Karpas-422 (cell line): Measurements from ENCODE around the gene EIF3L. TPM values are rescaled to one million over a fixed set of nuclear protein-coding genes. Genes with fewer than 3 reads are reported as not detected.

Experiments used
- DNase-seq: peaks from one replicate; pipeline ENCODE4 v3.0.0-alpha.2; 2015
- H2AFZ ChIP-seq: fragments of 200-600 bp; sonication (generic); 2 replicates; pipeline ENCODE4 v1.6.1; 2014; ENCODE audit warnings: antibody characterized with exemption, low read length, mixed read lengths
- H3K27ac ChIP-seq: fragments of 200-600 bp; sonication (generic); 2 replicates; pipeline ENCODE4 v1.5.1; 2014; ENCODE audit warnings: mild to moderate bottlenecking, low read length, moderate library complexity
- H3K27me3 ChIP-seq: fragments of 200-600 bp; sonication (generic); 2 replicates; pipeline ENCODE4 v1.6.1; 2014; ENCODE audit warnings: low read length, mixed read lengths
- H3K36me3 ChIP-seq: fragments of 200-600 bp; sonication (generic); 2 replicates; pipeline ENCODE4 v1.6.1; 2014; ENCODE audit warnings: low read length, mixed read lengths; ENCODE audit not compliant: insufficient read depth
- H3K4me1 ChIP-seq: fragments of 200-600 bp; sonication (generic); 2 replicates; pipeline ENCODE4 v1.6.1; 2014; ENCODE audit warnings: mild to moderate bottlenecking, low read length, mixed read lengths
- H3K4me2 ChIP-seq: fragments of 200-600 bp; sonication (generic); 2 replicates; pipeline ENCODE4 v1.6.1; 2014; ENCODE audit warnings: low read length, low read depth, mild to moderate bottlenecking; ENCODE audit not compliant: poor library complexity, severe bottlenecking
- H3K4me3 ChIP-seq: fragments of 200-600 bp; sonication (generic); 2 replicates; pipeline ENCODE4 v1.5.1; 2014; ENCODE audit warnings: mild to moderate bottlenecking, antibody characterized with exemption, low read length, mixed read lengths
- H3K79me2 ChIP-seq: fragments of 200-600 bp; sonication (generic); 2 replicates; pipeline ENCODE4 v1.6.1; 2014; ENCODE audit warnings: mild to moderate bottlenecking, low read length, mixed read lengths
- H3K9ac ChIP-seq: fragments of 200-600 bp; sonication (generic); 2 replicates; pipeline ENCODE4 v1.6.0; 2014; ENCODE audit warnings: low read length
- H3K9me2 ChIP-seq: fragments of 200-600 bp; sonication (generic), shearing (Covaris generic); replicated peaks from 2 replicates; pipeline ENCODE4 v1.6.0; 2014; ENCODE audit warnings: mild to moderate bottlenecking, low read length, moderate library complexity; ENCODE audit not compliant: insufficient read depth
- H3K9me3 ChIP-seq: fragments of 300-700, 200-600 bp; sonication (generic); 2 replicates; pipeline ENCODE4 v1.6.1; 2014; ENCODE audit warnings: low read length, mixed read lengths
- H4K20me1 ChIP-seq: fragments of 200-600 bp; sonication (generic); 2 replicates; pipeline ENCODE4 v1.6.1; 2014; ENCODE audit warnings: mild to moderate bottlenecking, antibody characterized with exemption, low read length, low read depth; ENCODE audit not compliant: insufficient read depth
- total RNA-seq: library from RNA; depleted of rRNA; stranded (reverse); fragments of >200 nt; shearing (Covaris generic); gene quantifications from 2 replicates; pipeline ENCODE4 v1.2.3, GENCODE V29; 2014; ENCODE audit warnings: low replicate concordance

Gene EIF3L
- total RNA-seq, 1 experiment from 2014 or later: 488 TPM

DNA sequence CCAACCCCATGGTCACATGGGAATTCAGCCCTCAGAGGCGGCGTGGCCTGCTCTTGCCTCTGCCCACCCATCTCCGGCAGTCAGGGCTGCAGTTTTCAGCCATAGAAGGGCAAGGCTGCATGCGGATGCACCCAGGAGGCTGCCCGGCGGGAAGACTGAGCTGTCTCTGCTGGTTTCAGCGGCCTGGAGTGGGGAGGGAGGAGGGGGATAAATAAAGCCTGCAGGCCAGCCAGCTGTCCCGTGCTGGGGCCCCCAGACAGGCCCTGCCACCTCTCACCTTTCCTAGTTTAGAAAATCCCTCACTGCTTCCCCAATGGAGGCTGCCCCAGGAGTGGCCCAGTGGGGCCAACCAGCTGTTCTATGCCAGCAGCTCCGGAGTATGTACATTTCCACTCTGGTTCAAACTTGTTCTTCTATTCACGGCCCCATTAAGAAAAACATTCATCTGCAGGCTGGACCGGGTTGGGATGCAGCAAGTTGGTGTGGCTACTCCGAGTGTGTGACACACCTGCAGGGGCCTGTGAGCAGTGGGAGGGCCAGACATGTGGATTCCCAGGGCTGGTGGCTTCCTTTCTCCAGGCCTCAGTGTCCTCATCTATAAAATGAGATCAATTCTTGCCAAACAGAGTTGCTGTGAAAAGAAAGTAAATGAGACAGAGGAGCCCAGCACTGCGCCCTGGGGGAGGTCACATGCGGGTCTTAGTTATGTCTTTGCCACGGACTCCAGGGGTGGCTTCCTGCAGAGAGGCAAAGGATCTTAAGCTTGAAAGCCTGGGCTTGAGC, 61.9 kb downstream of the EIF3L start:
- Histone ChIP-seq H3K9me3 (no peaks in the 10 kb centered on the region), H3K4me1 (peaks cover 12% of the 10 kb centered on the region), H2AFZ (no peak overlapping the region), H3K27ac (no peak overlapping the region), H3K4me3 (no peak overlapping the region), H4K20me1 (no peaks in the 10 kb centered on the region; the same call in 1 of the 2 replicates), H3K9ac (no peak overlapping the region), H3K9me2 (no peaks in the 10 kb centered on the region), H3K27me3 (no peaks in the 10 kb centered on the region), H3K36me3 (no peaks in the 10 kb centered on the region), H3K79me2 (peaks cover 24% of the 10 kb centered on the region), H3K4me2 (no peak overlapping the region)
- DNase-seq: no peak

DNA sequence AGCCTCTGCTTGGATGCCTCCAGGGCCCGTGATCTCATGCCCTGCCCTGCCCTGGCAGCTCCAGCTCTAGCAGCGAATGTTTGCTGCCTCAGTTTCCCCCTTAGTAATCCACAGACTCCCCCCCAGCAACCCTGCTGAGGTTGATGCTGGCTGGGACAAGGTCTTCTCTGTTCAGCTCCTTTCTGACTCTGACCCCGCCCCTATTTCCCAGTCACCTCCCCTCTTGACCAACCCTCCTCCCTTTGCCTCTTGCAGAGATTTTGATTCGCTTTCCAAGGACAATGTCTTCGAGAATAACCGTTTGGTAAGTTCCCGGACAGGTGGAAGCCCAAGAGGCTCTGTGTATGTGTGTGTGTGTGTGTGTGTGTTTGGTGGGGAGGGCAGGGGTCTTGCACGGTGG, 62.5 kb downstream of the EIF3L start:
- Histone ChIP-seq H2AFZ (no peak overlapping the region), H4K20me1 (no peaks in the 10 kb centered on the region; the same call in 1 of the 2 replicates), H3K27me3 (no peaks in the 10 kb centered on the region), H3K36me3 (no peaks in the 10 kb centered on the region), H3K9ac (no peak overlapping the region), H3K27ac (no peak overlapping the region), H3K9me3 (no peaks in the 10 kb centered on the region), H3K79me2 (peaks cover 22% of the 10 kb centered on the region), H3K4me3 (no peak overlapping the region), H3K4me1 (peaks cover 12% of the 10 kb centered on the region), H3K9me2 (no peaks in the 10 kb centered on the region), H3K4me2 (no peak overlapping the region)
- DNase-seq: no peak

DNA sequence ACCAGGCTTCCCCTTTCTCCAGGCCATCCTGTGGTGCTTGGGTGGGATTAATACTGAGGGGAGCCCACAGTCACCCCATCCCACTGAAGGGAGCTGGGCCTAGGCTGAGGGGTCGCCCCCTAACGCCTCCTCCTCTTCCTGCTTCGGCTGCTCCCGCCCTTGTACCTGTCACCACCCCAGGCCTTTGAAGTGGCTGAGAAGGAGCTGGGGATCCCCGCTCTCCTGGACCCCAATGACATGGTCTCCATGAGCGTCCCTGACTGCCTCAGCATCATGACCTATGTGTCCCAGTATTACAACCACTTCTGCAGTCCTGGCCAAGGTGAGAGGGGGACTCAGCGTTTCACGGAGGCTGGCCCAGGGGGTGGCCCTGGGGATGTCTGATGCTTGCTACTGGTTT, 63.0 kb downstream of the EIF3L start:
- H3K36me3 ChIP-seq: no peaks in the 10 kb centered on the region
- no peak overlapping the region for H3K4me3 ChIP-seq
- peaks cover 7% of the 10 kb centered on the region for H3K4me1 ChIP-seq
- H3K9ac ChIP-seq: no peak overlapping the region
- H3K9me2 ChIP-seq: no peaks in the 10 kb centered on the region
- DNase-seq: no peak
- H3K4me2 ChIP-seq: no peak overlapping the region
- H2AFZ ChIP-seq: no peak overlapping the region
- no peaks in the 10 kb centered on the region for H3K9me3 ChIP-seq
- no peak overlapping the region for H3K27ac ChIP-seq
- no peaks in the 10 kb centered on the region; the same call in 1 of the 2 replicates for H4K20me1 ChIP-seq
- peaks cover 17% of the 10 kb centered on the region for H3K79me2 ChIP-seq
- no peaks in the 10 kb centered on the region for H3K27me3 ChIP-seq

DNA sequence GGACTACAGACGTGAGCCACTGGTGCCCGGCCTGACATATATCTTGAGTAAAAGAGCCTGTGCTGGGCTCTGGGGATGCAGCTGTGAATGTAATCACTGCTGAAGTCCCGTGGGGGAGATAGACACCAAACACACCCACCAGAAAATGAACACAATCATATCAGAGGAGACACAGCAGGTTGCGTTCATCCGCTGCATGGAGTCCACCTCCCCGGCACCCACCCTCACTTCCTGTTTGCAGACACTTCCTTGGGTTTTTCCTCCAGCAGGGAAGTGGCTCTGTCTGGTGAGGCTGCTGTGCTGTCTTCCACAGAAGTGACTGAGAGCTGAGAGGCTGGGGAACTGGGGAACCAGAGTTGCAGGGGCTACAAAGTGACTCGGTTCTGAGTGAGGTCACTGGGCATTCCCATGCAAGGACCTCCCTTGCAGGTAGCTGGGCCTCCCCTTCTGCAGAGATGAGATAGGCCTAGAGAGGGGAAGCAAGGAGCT, 64.1 kb downstream of the EIF3L start:
- Histone ChIP-seq H3K27ac (no peak overlapping the region), H3K4me2 (no peak overlapping the region), H3K4me3 (no peak overlapping the region), H3K36me3 (no peaks in the 10 kb centered on the region), H2AFZ (no peak overlapping the region), H3K4me1 (no peaks in the 10 kb centered on the region), H3K9me2 (no peaks in the 10 kb centered on the region), H3K9me3 (no peaks in the 10 kb centered on the region), H3K27me3 (no peaks in the 10 kb centered on the region), H3K9ac (no peak overlapping the region), H3K79me2 (peaks cover 6% of the 10 kb centered on the region), H4K20me1 (no peaks in the 10 kb centered on the region)
- DNase-seq: no peak

DNA sequence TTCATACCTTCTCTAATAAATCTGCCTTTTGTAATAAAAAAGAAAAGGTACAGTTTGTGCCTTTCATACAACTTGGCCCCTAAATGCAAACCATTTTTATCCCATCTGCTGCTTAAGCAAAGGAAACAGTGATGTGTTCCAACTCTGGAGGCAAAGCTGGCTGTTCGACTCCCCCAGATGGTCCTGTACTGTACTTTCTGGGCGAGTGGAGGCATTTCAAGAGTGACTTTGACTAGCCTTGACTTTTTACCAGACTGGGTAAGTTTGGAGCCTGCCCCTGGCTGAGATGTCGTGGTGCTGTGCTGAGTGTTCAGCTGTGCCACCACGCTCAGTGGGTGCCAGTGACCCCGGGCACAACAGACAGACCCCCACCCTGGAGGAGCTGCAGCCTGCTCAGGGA, 67.1 kb downstream of the EIF3L start:
- Histone ChIP-seq H3K4me2 (no peak overlapping the region), H3K9me3 (no peaks in the 10 kb centered on the region), H4K20me1 (no peaks in the 10 kb centered on the region), H3K79me2 (no peaks in the 10 kb centered on the region), H3K36me3 (no peaks in the 10 kb centered on the region), H3K9ac (no peak overlapping the region), H3K4me3 (no peak overlapping the region), H3K27ac (no peak overlapping the region), H3K4me1 (no peaks in the 10 kb centered on the region), H3K27me3 (no peaks in the 10 kb centered on the region), H2AFZ (no peak overlapping the region), H3K9me2 (no peaks in the 10 kb centered on the region)
- DNase-seq: no peak

DNA sequence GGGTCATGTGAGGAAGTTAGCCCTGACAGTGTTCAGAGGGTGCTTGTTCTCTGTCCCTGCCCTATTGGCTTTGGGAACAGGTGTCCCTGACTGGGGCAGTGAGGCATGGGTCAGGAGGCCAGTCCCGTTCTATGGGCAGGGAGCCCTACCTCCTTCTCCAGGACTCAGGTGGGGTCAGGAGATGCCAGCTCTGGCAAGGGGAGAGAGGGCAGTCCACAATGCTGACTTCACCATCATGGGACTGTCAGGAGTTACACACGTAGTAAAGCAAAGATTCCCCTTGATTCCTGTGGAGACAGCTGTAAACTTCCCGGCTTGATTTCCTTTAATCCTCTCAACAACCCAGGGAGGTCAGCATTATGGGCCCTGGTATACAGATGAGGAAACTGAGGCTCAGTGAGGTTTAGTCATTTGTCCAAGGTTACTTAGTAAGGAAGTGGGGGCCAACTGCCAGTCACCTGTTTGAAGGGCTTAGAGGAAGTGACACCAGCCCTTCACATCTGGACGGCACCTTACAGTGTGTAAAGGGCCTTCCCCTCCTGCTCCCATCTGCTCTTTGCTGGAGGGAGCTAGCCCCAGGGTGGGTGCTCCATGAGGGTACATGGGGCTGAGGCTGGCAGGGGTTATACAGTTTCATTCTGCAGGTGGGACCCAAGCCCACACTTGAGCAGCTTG, 68.8 kb downstream of the EIF3L start:
- no peaks in the 10 kb centered on the region for H3K27me3 ChIP-seq
- no peaks in the 10 kb centered on the region for H4K20me1 ChIP-seq
- no peaks in the 10 kb centered on the region for H3K9me2 ChIP-seq
- no peak overlapping the region for H2AFZ ChIP-seq
- H3K27ac ChIP-seq: no peak overlapping the region
- H3K4me2 ChIP-seq: no peak overlapping the region
- H3K36me3 ChIP-seq: no peaks in the 10 kb centered on the region
- no peak for DNase-seq
- H3K9me3 ChIP-seq: no peaks in the 10 kb centered on the region
- H3K9ac ChIP-seq: no peak overlapping the region
- no peak overlapping the region for H3K4me3 ChIP-seq
- no peaks in the 10 kb centered on the region for H3K79me2 ChIP-seq
- no peaks in the 10 kb centered on the region for H3K4me1 ChIP-seq

DNA sequence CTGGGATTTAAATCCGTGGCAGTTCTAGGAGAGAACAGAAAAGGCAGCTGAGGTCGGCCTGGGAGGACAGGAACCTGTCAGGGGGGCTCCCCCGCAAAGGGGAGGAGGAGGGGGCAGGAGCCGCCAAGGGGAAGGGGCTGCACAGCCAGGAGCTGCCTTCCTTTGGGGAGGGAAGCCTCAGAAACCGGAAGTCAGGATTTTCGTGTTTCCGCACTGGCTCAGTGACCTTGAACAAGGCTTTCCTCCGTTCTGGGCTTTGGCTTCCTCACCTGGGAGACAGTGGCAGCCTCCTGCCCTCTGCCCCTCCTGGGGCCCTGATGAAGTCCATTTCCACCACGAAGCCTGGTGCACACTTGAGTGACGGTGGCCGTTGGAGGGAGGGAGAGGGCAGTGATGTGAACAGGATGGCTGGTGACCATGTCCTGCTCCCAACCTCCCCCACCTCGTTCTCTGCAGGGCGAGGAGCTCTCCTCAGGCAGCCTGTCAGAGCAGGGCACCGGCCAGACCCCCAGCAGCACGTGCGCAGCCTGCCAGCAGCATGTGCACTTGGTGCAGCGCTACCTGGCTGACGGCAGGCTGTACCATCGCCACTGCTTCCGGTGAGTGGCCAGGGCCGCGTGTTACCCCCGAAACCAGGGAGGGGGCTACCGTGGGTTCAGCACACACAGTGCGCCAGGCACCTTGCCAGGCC, 69.5 kb downstream of the EIF3L start:
- no peak overlapping the region for H3K27ac ChIP-seq
- no peak overlapping the region for H3K4me2 ChIP-seq
- H3K9me3 ChIP-seq: no peaks in the 10 kb centered on the region
- H3K9me2 ChIP-seq: no peaks in the 10 kb centered on the region
- peaks cover 3% of the 10 kb centered on the region; the same call in 1 of the 2 replicates for H3K4me1 ChIP-seq
- H3K4me3 ChIP-seq: no peak overlapping the region
- no peak overlapping the region for H2AFZ ChIP-seq
- H3K79me2 ChIP-seq: no peaks in the 10 kb centered on the region
- DNase-seq: no peak
- H3K27me3 ChIP-seq: no peaks in the 10 kb centered on the region
- H3K9ac ChIP-seq: no peak overlapping the region
- no peaks in the 10 kb centered on the region for H3K36me3 ChIP-seq
- H4K20me1 ChIP-seq: no peaks in the 10 kb centered on the region

DNA sequence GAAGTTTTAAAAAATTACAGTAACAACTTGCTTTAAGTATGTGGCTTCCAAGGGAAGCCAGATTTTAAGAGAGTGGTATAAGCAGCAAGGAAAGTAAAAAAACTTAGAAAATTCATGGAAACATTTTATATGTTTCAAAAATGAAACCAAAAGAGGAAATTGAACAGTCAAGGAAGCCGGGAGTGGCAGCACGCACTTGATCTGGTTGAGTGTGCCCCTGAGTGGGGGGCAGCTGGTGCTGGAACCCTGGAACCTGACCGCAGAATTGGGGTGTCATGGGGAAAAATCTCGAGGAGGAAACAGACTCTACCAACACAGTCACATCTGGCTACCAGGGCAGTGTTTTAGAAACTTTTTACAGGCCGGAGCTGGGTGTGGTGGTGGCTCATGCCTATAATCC, 70.9 kb downstream of the EIF3L start:
- no peaks in the 10 kb centered on the region for H3K27me3 ChIP-seq
- no peak overlapping the region for H3K4me3 ChIP-seq
- no peak overlapping the region for H3K27ac ChIP-seq
- H3K79me2 ChIP-seq: no peaks in the 10 kb centered on the region
- H3K9ac ChIP-seq: no peak overlapping the region
- no peaks in the 10 kb centered on the region for H3K9me3 ChIP-seq
- no peaks in the 10 kb centered on the region for H4K20me1 ChIP-seq
- H3K4me2 ChIP-seq: no peak overlapping the region
- H3K36me3 ChIP-seq: no peaks in the 10 kb centered on the region
- no peak for DNase-seq
- peaks cover 7% of the 10 kb centered on the region for H3K4me1 ChIP-seq
- H3K9me2 ChIP-seq: no peaks in the 10 kb centered on the region
- no peak overlapping the region for H2AFZ ChIP-seq
